LNCAP (cell line): ENCODE data around the gene CES3.

ENCODE experiments used
- TF ChIP-seq, protein P1 (sequence below): fragments of 450-650 bp; IDR thresholded peaks from 2 replicates; pipeline ENCODE4 v1.5.1; 2017; ENCODE audit warnings: mild to moderate bottlenecking

The CES3 gene

DNA sequence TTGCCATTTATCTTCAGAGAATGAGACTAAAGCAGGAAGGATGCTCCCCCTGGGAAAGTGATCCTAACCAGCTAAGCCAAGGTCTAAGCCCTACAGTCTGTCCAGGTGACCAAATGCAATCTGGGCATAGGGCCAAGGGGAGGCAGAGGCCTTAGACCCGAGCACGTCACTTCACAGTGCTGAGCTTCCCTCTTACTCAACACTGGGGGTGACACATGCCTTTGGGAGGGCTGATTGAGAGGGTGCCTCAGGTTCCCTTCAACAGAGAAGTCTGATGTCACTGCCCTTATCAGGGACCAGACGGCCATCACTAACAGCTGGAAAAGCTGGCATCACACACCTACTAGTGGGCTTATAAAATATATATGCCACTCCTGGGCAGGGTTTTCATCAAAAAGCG lies 30.9 kb upstream of the CES3 start:
- TF ChIP-seq, protein P1, sequence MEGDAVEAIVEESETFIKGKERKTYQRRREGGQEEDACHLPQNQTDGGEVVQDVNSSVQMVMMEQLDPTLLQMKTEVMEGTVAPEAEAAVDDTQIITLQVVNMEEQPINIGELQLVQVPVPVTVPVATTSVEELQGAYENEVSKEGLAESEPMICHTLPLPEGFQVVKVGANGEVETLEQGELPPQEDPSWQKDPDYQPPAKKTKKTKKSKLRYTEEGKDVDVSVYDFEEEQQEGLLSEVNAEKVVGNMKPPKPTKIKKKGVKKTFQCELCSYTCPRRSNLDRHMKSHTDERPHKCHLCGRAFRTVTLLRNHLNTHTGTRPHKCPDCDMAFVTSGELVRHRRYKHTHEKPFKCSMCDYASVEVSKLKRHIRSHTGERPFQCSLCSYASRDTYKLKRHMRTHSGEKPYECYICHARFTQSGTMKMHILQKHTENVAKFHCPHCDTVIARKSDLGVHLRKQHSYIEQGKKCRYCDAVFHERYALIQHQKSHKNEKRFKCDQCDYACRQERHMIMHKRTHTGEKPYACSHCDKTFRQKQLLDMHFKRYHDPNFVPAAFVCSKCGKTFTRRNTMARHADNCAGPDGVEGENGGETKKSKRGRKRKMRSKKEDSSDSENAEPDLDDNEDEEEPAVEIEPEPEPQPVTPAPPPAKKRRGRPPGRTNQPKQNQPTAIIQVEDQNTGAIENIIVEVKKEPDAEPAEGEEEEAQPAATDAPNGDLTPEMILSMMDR = no peak

- TF ChIP-seq, protein P1 = no peak
Measured at GRCh38 chr16:66931665-66932064, 29.4 kb upstream of the CES3 start.

DNA sequence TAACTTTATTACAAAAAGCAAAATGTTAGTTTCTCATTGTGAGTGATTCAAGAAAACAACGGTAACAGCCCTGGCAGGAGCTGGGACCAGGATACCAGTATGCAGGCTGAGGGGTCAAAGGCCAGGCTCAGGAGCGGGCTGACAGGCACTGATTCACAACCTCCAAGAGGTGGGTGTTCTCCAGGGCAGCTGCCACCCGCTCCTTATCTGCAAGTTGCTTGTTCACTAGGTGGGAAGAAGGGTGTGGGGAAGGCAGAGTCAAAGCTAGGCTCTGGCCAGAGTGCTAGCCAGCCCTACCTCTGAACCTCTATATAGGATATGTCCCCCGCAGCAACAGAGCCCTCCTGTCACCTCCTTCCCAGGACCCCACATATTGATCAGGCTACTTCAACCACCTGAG lies 29.0 kb upstream of the CES3 start:
- TF ChIP-seq, protein P1 = no peak

- TF ChIP-seq, protein P1 = no peak
Measured at GRCh38 chr16:66933776-66934137, 27.3 kb upstream of the CES3 start.

DNA sequence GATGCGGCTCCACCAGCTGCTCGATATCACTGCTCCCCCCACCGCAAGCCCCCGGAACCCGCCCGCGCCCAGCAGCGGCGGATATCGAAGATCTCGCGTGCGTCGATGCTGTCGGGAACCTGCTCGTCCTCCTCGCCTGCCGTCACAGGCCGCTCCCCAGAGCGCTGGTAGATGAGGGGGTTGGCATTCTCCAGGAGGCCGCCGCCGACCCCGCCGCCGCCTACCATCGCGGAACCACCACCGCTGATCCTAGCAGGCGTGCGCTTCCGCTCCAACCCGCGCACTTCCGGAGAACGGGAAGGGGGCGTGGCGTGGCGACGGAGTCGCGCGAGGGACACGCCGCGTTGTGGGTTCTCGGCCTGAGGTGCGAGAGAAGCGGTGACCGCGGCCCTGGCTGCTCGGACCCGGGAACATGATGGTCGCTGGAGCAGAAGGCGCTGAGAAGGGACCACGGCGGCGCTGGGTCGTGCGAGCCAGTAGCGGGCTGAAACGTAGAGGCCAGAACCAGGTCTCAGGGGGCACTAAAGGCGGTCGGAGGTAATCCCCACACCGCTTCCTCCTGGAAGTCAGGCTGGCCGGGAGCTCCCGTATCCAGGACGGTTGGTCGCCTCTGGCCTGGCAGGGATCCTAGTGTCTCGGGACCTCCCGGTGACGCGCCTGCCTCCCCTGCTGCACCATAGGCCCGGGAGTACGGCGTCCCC lies 26.8 kb upstream of the CES3 start, which contains the start of gene CIAO2B:
Gene CIAO2B, minus strand, starts transcription at position 265 of the 701 bp plus-strand sequence. Its CDS starts 38 bp downstream, at position 227.
- TF ChIP-seq, protein P1 = no peak

DNA sequence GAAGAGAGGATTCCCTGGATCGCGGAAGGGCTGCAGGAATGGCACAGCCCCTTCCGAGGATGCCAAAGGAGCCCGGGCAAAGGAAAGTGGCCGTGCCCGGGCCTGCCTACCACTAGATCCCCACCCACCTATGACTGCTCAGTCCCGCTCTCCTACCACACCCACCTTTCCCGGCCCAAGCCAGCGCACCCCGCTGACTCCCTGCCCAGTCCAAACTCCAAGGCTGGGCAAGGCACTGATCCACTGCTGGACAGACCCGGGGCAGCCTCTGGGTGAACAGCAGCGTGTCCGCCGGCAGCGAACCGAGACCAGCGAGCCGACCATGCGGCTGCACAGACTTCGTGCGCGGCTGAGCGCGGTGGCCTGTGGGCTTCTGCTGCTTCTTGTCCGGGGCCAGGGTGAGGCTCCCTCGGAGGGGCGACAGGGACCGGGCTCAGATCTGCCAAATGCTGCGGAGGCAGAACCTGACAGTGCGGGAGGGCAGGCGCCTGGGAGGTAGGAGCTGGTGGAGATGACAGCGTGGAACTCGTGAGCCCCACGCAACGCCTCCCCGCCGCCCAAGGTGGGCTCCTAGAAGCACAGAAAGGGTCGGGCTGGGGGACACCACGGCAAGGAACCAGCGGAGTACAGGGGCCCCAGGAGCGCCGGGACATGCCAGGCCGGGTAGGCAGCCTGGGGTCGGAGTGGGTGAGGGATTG lies 25.6 kb upstream of the CES3 start, which contains the start of gene CES2:
Gene CES2, plus strand, starts transcription at position 203 of the 698 bp plus-strand sequence. Its CDS starts 120 bp downstream, at position 323.
- TF ChIP-seq, protein P1 = no peak

- TF ChIP-seq, protein P1 = no peak
Measured at GRCh38 chr16:66936462-66936861, 24.6 kb upstream of the CES3 start.
